Measurements from ENCODE around the gene FBXW11.

GRCh38 chr5:171838066-171838465, 168.4 kb downstream of the FBXW11 start:
- TF ChIP-seq CTCF (IDR thresholded peaks at IDR 0.05; ENCODE audit: insufficient read depth, low read length) (no peak), REST (IDR thresholded peaks at IDR 0.05; ENCODE audit: insufficient replicate concordance, low read depth) (no peak), SPI1 (IDR thresholded peaks at IDR 0.05; ENCODE audit: borderline replicate concordance, low read depth) (no peak), GABPA (IDR thresholded peaks at IDR 0.05; ENCODE audit: low read depth) (no peak)
